ENCODE results near the gene KCTD6. TPM values are rescaled to one million over a fixed set of nuclear protein-coding genes. Genes with fewer than 3 reads are reported as not detected.

KCTD6 gene
- polyA plus RNA-seq, 3 donors from 2014 or later = 8.3 to 12.9 (median 12.4) TPM

DNA sequence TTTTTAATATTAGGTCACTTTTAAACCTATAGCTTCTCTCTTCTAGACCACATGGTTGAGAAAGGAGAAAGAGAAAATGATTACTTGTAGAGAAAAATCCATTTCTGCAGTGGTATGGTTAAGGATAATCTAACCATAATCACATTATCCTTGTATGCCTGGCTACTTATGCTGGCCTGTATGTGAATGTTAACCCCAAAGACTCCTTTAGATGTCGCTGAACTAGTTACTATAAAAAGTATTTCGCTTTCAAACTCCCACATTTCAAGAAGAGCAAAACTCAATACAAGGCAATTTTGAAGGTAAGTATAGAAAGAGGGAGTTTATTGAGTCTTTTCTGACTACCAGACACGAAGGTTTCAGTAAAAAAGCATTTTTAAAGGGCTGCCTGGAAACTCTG lies 2.2 kb downstream of the KCTD6 start:
- Mint-ChIP-seq H3K27ac (no peak overlapping the region), H3K4me1 (peaks cover 43 to 63% of the 10 kb centered on the region in 2 donors), H3K36me3 (peaks cover 0 to 4% (median 0%) of the 10 kb centered on the region in 3 donors), H3K9me3 (no peaks in the 10 kb centered on the region), H3K4me3 (peak overlapping the region in 4 of 5 donors; percentile 60 to 92 (median 82)), H3K27me3 (ENCODE audit: low read depth in 3 of 3) (peaks cover 3 to 10% (median 5%) of the 10 kb centered on the region in 3 donors)
- DNase-seq = no peak

- no peak for DNase-seq
- H3K9me3 Mint-ChIP-seq = no peaks in the 10 kb centered on the region
- H3K27ac Mint-ChIP-seq = no peak overlapping the region
- H3K4me3 Mint-ChIP-seq = no peak overlapping the region
- peaks cover 43 to 63% of the 10 kb centered on the region in 2 donors for H3K4me1 Mint-ChIP-seq
- H3K36me3 Mint-ChIP-seq = peaks cover 0 to 4% (median 0%) of the 10 kb centered on the region in 3 donors
- H3K27me3 Mint-ChIP-seq (ENCODE audit: low read depth in 3 of 3) = peaks cover 3 to 10% (median 5%) of the 10 kb centered on the region in 3 donors
These were observed 3.2 kb downstream of the KCTD6 start for GRCh38 chr3:58495101-58495500.

GRCh38 chr3:58496206-58496857 lies 4.4 kb downstream of the KCTD6 start:
- peaks cover 41 to 60% of the 10 kb centered on the region in 2 donors for H3K4me1 Mint-ChIP-seq
- H3K9me3 Mint-ChIP-seq = no peaks in the 10 kb centered on the region
- H3K36me3 Mint-ChIP-seq = peaks cover 9 to 12% (median 9%) of the 10 kb centered on the region in 3 donors
- H3K27ac Mint-ChIP-seq = no peak overlapping the region
- H3K27me3 Mint-ChIP-seq (ENCODE audit: low read depth in 3 of 3) = peaks cover 0 to 8% (median 3%) of the 10 kb centered on the region in 3 donors
- DNase-seq = no peak
- no peak overlapping the region for H3K4me3 Mint-ChIP-seq

DNA sequence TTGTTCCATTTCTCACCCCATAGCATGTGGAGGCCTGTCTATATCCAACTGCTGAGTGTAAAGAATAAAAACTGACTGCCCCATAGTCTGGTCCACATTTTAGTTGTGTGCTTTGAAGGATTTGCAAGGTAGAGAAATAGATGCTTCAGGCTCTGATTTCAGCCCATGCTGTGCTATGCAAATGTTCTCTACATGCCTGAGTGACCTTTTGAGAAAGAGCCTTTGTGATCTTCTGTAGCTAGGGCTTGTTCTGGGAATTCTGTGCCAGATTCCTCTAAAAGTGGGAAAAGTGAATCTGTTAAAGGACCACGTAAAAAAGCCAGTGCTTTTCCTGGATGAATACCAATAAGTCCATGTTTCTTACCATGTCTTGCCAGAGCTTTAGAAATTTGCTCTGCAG lies 5.2 kb downstream of the KCTD6 start:
- peaks cover 38 to 57% of the 10 kb centered on the region in 2 donors for H3K4me1 Mint-ChIP-seq
- no peak overlapping the region for H3K4me3 Mint-ChIP-seq
- H3K27ac Mint-ChIP-seq = no peak overlapping the region
- H3K27me3 Mint-ChIP-seq (ENCODE audit: low read depth in 3 of 3) = peaks cover 0 to 4% (median 0%) of the 10 kb centered on the region in 3 donors
- H3K36me3 Mint-ChIP-seq = peaks cover 14 to 15% (median 15%) of the 10 kb centered on the region in 3 donors
- H3K9me3 Mint-ChIP-seq = no peaks in the 10 kb centered on the region
- no peak for DNase-seq

DNA sequence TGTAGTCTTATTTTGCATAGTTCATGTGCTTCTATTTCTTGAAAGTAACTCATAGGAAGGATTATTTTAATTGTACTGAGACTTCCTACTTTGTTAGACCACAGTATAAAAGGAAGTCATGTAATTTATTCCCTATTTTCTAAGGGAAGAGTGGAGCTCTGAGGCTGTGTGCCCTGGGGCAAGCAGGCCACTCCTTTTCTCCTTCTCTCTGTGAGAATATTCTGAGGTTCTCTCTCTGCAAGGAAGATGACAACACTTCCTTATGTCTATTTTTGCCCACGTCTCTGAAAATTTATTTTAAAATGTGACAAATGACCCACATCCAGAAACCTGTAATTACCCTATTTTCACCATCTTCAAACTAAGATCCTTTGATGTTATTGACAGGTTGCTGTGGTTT lies 11.0 kb downstream of the KCTD6 start:
- Mint-ChIP-seq H3K4me3 (no peak overlapping the region), H3K27ac (no peak overlapping the region), H3K4me1 (peaks cover 6 to 17% of the 10 kb centered on the region in 2 donors), H3K27me3 (ENCODE audit: low read depth in 3 of 3) (no peaks in the 10 kb centered on the region), H3K9me3 (no peaks in the 10 kb centered on the region), H3K36me3 (peaks cover 14 to 19% (median 15%) of the 10 kb centered on the region in 3 donors)
- DNase-seq = no peak

- H3K27ac Mint-ChIP-seq = peak overlapping the region in 3 of 6 donors; percentile 11 to 43 (median 25)
These were observed 15.6 kb downstream of the KCTD6 start for GRCh38 chr3:58507356-58508078.

DNA sequence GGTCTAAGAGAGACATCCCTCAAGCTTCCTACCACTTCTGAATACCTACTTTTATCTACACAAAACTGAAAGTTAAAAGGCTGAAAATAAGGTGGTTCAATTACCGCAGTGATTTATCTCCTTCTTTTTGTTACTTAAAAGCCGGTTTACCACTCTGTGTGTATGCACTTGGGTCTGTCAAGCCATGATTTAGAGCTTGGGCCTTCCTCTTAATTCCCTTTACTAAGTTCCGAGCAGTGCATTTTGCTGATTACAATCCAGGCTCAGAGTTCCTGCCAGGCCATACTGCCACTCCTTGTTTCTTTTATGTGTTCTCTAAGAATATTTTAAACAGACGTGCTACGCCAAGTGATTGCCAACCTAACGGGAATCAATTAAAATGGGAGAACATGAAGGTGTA lies 16.5 kb downstream of the KCTD6 start:
- Mint-ChIP-seq H3K36me3 (peaks cover 0 to 10% (median 0%) of the 10 kb centered on the region in 3 donors), H3K27ac (no peak overlapping the region), H3K9me3 (no peaks in the 10 kb centered on the region), H3K4me3 (no peak overlapping the region), H3K27me3 (ENCODE audit: low read depth in 3 of 3) (no peaks in the 10 kb centered on the region), H3K4me1 (peaks cover 13 to 19% of the 10 kb centered on the region in 2 donors)
- no peak for DNase-seq

More at GRCh38 chr3:58507356-58508078, 15.6 kb downstream of the KCTD6 start:
- H3K4me1 Mint-ChIP-seq = peaks cover 13 to 19% of the 10 kb centered on the region in 2 donors
- no peaks in the 10 kb centered on the region for H3K9me3 Mint-ChIP-seq
- peaks cover 0 to 10% (median 0%) of the 10 kb centered on the region in 3 donors for H3K36me3 Mint-ChIP-seq
- H3K27me3 Mint-ChIP-seq (ENCODE audit: low read depth in 3 of 3) = no peaks in the 10 kb centered on the region
- peak in 2 of 3 donors; percentile 4 to 14 for DNase-seq
- peak overlapping the region in 1 of 5 donors; percentile 6 for H3K4me3 Mint-ChIP-seq

DNA sequence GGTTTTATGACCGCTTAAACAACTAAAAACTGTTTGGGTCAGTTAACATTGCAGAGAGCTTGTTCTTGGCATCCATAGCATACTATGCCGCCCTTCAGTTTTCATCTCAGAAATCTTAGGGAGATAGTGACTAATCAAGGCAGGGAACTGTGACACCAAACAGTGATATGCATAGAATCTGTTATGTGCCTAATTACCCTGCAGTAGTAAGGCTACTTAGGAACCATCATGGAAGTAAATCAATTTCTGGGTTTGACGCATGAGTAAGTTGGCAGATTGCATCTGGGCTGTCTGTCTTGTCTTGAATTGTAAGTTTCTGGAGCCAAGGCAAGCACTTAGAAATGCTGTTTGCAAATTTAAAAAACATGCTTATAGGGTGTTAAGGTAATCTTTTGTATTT lies 22.5 kb downstream of the KCTD6 start:
- Mint-ChIP-seq H3K4me1 (no peaks in the 10 kb centered on the region), H3K27me3 (ENCODE audit: low read depth in 3 of 3) (peaks cover 0 to 2% (median 0%) of the 10 kb centered on the region in 3 donors), H3K4me3 (no peak overlapping the region), H3K9me3 (no peaks in the 10 kb centered on the region), H3K36me3 (peaks cover 0 to 6% (median 0%) of the 10 kb centered on the region in 3 donors), H3K27ac (no peak overlapping the region)
- DNase-seq = no peak

GRCh38 chr3:58518291-58518789 lies 26.4 kb downstream of the KCTD6 start:
- Mint-ChIP-seq H3K4me1 (no peaks in the 10 kb centered on the region), H3K4me3 (no peak overlapping the region), H3K36me3 (no peaks in the 10 kb centered on the region), H3K9me3 (no peaks in the 10 kb centered on the region), H3K27ac (no peak overlapping the region), H3K27me3 (ENCODE audit: low read depth in 3 of 3) (peaks cover 0 to 4% (median 0%) of the 10 kb centered on the region in 3 donors)
- no peak for DNase-seq

- Mint-ChIP-seq H3K4me1 (no peaks in the 10 kb centered on the region), H3K27ac (no peak overlapping the region)
- DNase-seq = no peak
These were observed 27.9 kb downstream of the KCTD6 start for GRCh38 chr3:58519668-58520402.

DNA sequence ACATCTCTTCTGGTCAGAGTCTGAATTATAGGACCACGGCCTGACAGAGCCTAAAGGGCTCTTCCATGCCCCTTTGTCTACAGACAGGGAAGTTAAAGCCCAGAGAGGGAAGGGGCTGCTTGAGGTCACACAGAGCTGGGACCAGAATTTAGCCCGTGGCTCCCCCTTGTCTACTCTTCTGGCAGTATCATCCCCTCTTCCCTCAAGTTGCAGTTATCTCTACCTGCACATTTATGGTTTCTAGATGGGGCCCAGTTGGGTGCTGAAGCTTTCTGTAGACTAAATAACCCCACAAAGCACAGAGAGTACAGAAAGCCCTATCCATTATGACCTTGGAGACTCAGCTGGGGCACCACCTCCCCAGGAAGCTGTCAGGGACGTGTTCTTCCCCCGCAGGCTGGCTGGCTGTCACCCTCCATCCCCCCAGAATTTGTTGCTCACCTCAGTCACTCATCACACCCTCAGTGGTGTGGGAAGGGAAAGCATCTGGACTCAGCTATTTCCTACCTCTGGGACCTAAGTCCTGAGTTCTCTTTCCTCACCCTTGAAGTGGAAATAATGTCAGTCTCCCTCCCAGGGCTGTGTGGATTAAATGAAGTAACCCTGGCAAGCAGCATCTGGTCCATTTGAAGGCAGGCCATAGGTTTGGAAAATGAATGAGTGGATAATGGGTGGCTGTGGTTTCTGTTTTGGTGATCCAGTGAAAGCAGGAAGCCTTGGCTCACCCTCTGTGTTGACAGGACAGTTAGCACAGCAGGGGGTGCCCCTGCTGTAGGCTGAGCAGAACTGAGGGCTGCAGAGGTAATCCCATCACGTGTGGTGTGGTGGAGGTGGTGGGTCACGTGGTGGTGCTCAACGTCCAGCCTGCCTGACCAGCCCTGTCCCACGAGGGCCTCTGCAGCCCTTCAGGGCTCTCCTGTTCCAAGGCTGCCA lies 28.8 kb downstream of the KCTD6 start:
- Mint-ChIP-seq H3K27me3 (ENCODE audit: low read depth in 3 of 3) (peaks cover 0 to 4% (median 0%) of the 10 kb centered on the region in 3 donors), H3K36me3 (no peaks in the 10 kb centered on the region), H3K4me1 (no peaks in the 10 kb centered on the region), H3K9me3 (no peaks in the 10 kb centered on the region), H3K4me3 (no peak overlapping the region), H3K27ac (no peak overlapping the region)
- DNase-seq = no peak

More at GRCh38 chr3:58519668-58520402, 27.9 kb downstream of the KCTD6 start:
- H3K36me3 Mint-ChIP-seq = no peaks in the 10 kb centered on the region
- H3K27me3 Mint-ChIP-seq (ENCODE audit: low read depth in 3 of 3) = peaks cover 0 to 4% (median 0%) of the 10 kb centered on the region in 3 donors
- H3K4me3 Mint-ChIP-seq = no peak overlapping the region
- no peaks in the 10 kb centered on the region for H3K9me3 Mint-ChIP-seq

DNA sequence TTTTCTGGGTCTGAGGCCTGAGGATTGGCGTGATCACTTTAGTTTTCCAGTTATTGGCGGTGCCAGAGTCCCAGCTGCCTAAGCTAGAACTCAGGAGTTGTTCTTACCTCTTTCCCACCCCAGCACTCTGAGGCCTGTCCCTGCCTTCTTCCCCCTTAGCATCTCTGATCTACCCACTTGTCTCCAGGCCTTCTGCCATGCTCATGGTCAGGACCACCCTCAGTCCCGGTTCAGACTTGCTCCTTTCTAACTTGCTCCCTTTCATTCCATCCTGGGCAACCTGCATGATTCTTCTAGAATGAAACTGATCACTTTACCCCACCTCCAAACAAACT lies 29.4 kb downstream of the KCTD6 start:
- Mint-ChIP-seq H3K27me3 (ENCODE audit: low read depth in 3 of 3) (peaks cover 0 to 4% (median 2%) of the 10 kb centered on the region in 3 donors), H3K36me3 (no peaks in the 10 kb centered on the region), H3K4me3 (no peak overlapping the region), H3K27ac (no peak overlapping the region), H3K4me1 (no peaks in the 10 kb centered on the region), H3K9me3 (no peaks in the 10 kb centered on the region)
- DNase-seq = no peak

All from immature natural killer cell (primary cell).